HG03095 (cell line): ENCODE data around the gene CRY1.

Source experiments
- ATAC-seq: cut with Tn5 transposase; IDR thresholded peaks from one replicate; pipeline ENCODE4 v1.9.1; 2021; ENCODE audit warnings: moderate library complexity; ENCODE audit not compliant: unreplicated experiment

The CRY1 gene

GRCh38 chr12:107093417-107094182 is at the start of gene CRY1:
Gene CRY1, minus strand, starts transcription at chr12:107093549. Its CDS starts 588 bp downstream, at chr12:107092961.
- peak; percentile 75 for ATAC-seq

GRCh38 chr12:107139787-107140186 is 46.4 kb upstream of the CRY1 start:
- no peak for ATAC-seq

DNA sequence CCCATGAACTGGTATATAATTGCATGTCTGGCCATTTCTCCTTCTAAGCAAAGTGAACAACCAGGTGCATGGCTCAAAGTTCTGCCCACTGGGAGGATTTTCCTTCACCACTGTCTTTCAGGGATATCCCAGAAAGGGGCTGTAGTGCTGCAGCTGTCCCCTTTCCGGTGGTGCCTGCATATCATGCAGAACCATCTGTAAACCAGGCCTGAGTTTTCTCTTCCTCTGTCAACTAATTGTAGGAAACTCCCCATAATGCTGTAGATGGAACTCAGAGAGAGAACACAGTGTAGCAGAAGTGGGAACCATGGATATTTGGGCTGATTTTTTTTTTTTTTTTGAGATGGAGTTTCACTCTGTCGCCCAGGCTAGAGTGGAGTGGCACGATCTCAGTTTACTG is 45.6 kb upstream of the CRY1 start:
- ATAC-seq, result no peak

DNA sequence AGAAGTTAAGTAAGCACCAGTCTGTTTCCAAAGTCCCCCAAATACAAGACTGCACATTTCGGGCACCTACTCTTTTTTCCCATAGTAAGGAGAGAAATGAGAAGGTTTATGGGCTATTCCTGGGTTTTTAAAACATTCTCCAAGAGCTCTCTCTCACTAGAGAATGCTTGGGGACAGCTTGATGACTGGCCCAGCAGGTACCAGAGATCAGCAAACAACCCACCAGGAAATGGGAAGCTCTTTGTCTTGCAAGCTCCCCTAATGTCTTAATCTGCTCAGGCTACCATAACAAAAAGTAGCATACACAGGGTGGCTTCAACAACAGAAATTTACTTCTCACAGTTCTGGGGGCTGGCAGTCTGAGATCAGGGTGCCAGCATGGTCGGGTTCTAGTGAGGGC is 41.8 kb upstream of the CRY1 start:
- no peak for ATAC-seq

- ATAC-seq, result no peak
Measured at GRCh38 chr12:107134558-107134957, 41.2 kb upstream of the CRY1 start.

GRCh38 chr12:107133462-107133861 is 40.1 kb upstream of the CRY1 start:
- no peak for ATAC-seq

DNA sequence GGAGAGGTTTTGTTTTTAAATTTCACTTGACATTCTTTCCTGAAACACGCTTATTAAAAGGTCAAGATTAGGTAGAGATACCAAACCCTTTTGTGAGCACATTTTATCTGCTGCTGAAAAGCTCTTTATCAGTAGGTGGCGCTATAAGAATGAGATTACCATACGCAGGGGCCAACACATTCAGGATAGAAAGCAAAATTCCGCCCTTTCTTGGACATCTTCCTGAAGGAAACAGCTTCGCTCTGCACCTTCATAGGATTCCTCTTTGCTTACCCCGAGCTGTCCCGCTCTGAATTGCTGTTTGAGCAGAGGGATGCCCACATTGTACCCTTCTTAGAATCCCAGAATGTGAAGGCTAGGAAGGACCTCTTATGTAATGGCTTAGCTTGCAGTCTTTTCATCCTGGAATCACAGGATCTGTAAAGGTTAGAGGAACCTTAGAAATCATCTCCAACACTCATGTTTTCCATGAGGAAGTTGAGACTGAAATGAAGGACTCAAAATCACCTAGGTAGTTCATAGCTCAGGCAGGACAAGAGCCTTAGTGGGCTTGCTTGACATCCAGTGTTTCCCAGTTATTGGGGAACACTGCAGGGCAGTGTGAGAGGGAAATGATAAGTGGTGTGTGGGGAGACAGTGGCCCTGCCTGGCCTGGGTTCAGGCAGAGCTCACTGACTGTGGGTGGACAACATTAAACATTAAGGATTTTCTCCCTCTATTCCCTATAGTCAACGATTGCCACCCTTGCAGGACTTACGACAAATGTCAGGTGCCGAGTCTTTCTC is 38.7 kb upstream of the CRY1 start:
- ATAC-seq, result no peak

- no peak for ATAC-seq
Measured at GRCh38 chr12:107130830-107131611, 37.7 kb upstream of the CRY1 start.

DNA sequence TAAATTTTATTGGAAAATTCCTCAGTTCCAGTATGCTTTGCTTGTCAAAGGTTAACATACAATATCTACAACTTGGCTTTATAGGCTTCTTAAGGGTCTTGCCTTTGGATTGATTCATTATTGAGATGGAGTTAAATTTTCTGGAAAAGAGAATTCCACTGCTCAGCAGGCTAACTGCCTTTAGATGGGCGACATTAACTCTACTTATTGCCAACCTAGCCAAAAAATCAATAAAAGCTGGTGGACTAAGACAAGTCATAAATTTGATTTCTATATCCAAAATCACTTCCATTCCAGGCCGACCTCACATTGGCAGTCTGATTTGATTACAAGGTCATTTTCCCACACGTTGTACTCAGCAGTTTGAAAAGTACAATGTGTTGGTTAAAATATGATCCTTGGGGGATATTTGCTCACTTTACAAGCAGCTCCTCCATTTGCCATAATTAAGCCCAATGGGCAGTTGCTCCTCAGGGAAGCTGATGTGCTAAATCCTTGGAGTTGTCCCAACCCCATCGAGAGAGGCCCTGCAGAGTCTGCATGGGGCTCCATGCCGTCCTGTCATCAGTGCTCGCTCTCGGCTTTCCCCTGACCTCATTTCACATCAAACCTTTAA is 36.1 kb upstream of the CRY1 start:
- ATAC-seq, result no peak

DNA sequence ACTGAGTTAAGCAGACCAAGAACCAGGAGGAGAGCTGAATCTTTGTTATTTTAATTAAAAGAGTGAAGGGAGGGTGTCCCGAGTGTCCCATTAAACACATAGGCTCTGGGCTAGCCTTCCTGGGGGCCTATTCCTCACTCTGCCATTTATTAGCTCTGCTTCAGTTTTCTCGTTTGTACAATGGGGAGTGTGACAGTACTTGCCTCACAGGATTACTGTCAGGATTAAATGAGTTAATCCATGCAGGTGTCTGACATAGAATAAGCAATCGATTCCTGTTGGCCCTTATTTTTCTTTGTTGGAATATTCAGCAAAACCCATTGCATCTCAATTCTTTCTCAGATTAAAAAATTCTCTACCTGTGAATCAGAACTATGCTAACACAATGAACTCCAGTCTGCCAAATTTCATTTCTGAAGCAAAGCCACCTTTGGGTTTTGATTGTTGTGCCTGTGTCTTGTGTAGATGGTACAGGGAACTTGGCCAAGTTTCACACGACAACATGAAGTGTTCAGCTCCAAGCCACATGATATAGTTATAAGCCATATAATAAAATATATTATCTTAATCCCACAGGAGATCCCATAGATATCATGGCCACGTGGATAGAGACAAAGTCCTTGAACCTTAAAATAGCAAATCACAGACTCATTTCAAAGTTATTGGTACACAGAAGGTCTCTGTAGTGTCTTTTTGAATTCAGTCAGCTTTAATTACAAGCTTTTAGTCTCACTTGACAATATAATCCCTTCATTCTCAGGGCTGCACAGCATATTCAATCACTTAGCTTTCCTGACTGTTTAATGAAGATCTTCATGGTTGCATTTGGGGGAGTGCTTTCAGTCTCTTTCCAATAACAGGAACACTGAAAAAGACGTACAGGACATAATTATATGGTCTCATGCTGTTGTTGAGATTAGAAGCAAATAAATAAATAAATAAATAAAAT is 34.4 kb upstream of the CRY1 start:
- ATAC-seq, result no peak

- no peak for ATAC-seq
Measured at GRCh38 chr12:107126796-107127481, 33.6 kb upstream of the CRY1 start.

- no peak for ATAC-seq
Measured at GRCh38 chr12:107125833-107126232, 32.5 kb upstream of the CRY1 start.

- ATAC-seq, result no peak
Measured at GRCh38 chr12:107122452-107122958, 29.2 kb upstream of the CRY1 start.

DNA sequence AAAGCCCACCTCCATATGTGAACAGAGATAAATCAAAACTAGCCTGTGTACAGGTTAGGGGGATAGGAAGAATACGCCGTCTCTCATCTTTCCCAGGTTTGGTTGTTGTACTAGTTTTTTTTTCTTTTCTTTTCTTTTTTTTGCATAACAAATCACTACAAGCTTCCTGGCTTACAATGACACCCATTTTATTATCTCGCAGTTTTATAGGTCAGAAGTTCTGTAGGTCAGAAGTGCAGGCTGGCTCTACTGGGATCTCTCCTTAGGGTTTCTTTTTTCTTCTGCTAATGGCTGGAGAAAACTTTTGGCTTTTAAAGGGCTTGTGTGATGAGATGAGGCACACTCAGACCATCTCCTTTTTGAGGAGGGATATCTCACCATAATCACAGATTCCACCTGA is 25.7 kb upstream of the CRY1 start:
- no peak for ATAC-seq

DNA sequence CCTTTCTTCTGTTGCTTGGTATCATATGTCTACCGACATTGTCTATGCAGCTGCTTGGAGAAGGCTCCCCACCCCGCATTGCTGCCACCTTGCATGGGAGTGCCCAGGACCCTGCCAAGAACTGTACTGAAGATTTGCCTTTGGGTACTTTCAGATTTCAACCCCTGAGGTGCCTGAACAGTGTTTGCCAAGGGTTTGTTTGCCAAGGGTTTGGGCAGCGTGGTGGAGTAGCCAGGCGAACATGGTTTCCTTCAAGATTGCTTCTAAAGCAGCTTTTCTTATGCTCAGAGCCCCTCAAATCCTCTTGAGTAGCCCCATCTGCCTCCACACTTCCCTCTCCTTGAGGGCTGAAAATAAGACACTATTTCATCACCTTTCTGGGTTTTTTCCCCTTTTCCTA is 25.3 kb upstream of the CRY1 start:
- ATAC-seq, result no peak

- no peak for ATAC-seq
Measured at GRCh38 chr12:107115119-107115518, 21.8 kb upstream of the CRY1 start.

DNA sequence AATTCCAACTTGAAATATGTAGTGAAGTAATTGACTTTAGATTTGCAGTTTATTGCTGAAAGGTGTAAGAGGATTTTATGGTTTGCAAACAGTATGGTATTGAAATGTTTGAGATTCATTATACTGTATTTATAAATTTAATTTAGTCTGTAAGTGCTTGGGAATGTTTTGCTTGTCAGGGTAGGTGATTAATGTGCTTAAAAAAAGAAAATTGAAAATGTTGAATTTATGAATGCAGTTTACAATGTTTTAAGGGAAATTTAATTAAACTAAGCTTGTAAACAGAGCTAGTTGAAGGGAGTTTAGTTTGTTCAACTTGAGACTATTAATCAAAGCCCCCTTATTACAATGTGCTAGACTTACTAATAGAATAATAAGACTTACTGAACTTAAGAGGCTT is 18.0 kb upstream of the CRY1 start:
- ATAC-seq, result no peak

DNA sequence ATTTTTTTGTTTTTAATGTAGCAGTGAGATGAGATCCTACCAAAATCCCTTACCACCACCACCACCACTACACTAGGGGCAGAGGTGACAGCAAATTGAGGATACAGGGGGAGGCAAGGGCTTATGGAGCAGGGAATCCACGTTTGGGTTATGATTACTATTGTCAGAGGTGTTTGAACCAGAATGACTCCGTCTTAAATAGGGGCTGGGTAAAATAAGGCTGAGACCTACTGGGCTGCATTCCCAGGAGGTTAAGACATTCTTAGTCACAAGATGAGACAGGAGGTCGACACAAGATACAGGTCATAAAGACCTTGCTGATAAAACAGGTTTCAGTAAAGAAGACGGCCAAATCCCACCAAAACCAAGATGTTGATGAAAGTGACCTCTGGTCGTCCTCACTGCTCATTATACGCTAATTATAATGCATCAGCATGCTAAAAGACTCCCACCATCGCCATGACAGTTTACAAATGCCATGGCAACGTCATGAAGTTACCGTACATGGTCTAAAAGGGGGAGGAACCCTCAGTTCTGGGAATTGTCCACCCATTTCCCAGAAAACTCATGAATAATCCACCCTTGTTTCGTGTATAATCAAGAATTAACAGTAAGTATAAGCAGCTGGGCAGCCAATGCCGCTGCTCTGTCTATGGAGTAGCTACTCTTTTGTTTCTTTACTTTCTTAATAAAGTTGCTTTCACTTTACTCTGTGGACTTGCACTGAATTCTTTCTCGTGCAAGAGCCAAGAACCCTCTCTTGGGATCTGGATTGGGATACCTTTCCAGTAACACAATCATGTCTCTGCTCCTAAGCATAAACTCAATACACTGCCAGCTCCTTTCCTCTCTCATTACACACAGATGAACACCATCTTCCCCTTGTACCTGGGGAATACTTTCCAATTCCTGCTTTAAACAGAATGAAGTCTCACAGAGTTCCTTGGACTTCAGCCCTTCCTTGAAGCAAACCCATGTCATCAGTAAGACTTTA is 16.7 kb upstream of the CRY1 start:
- no peak for ATAC-seq
